IMR-90 (cell line): ENCODE data around the gene BRAF. TPM values are rescaled to one million over a fixed set of nuclear protein-coding genes. Genes with fewer than 3 reads are reported as not detected.

Source experiments
- ATAC-seq: fragments of 200-7000 bp; cut with Tn5 transposase; 2 replicates; pipeline ENCODE4 v1.9.1; 2020; ENCODE audit warnings: low read depth, mild to moderate bottlenecking, moderate library complexity
- BruUV-seq: library from RNA; stranded (reverse); fragments of 400-500 nt; replicated peaks from 2 replicates; lab custom pipeline; 2021; lab: Mats Ljungman, UMichigan
- CTCF ChIA-PET: fragments of 300-600 bp; formaldehyde crosslinking; extraction: SDS; loops from one replicate; lab custom pipeline; 2021; ENCODE audit warnings: antibody characterized with exemption; lab: Yijun Ruan, JAX
- POLR2A ChIA-PET: fragments of 300-600 bp; sonication (Branson Sonifier 250); formaldehyde crosslinking; loops from one replicate; lab custom pipeline; 2022; ENCODE audit warnings: antibody characterized with exemption; ENCODE audit not compliant: unreplicated experiment; lab: Charles Lee
- DNase-seq: peaks from one replicate; pipeline ENCODE4 v3.0.0; 2013
- H2AFZ ChIP-seq: replicated peaks from 2 replicates; pipeline ENCODE3; 2013; ENCODE audit warnings: low read length, mild to moderate bottlenecking; ENCODE audit not compliant: poor library complexity
- H2AK5ac ChIP-seq: 2 replicates; pipeline ENCODE4 v1.6.1; 2013; ENCODE audit warnings: low read depth, low read length, inconsistent platforms
- H2AK9ac ChIP-seq: replicated peaks from 2 replicates; pipeline ENCODE3; 2013; ENCODE audit warnings: mild to moderate bottlenecking, low read depth, low read length, moderate library complexity; ENCODE audit not compliant: poor library complexity
- H2BK120ac ChIP-seq: 2 replicates; pipeline ENCODE4 v1.6.1; 2013; ENCODE audit warnings: low read depth, low read length, inconsistent platforms
- H2BK15ac ChIP-seq: 3 replicates; pipeline ENCODE4 v1.6.1; 2013; ENCODE audit warnings: low read depth, low read length, inconsistent platforms
- H2BK20ac ChIP-seq: 2 replicates; pipeline ENCODE4 v1.6.1; 2013; ENCODE audit warnings: low read depth, mild to moderate bottlenecking, inconsistent platforms, low read length, moderate library complexity
- H2BK5ac ChIP-seq: 2 replicates; pipeline ENCODE4 v1.6.1; 2013; ENCODE audit warnings: mild to moderate bottlenecking, low read depth, low read length, inconsistent platforms; ENCODE audit not compliant: poor library complexity, severe bottlenecking
- H3K14ac ChIP-seq: replicated peaks from 2 replicates; pipeline ENCODE4 v1.6.1; 2013; ENCODE audit warnings: low read depth, low read length, inconsistent platforms
- H3K18ac ChIP-seq: 2 replicates; pipeline ENCODE4 v1.6.1; 2013; ENCODE audit warnings: low read depth, low read length, control low read depth
- H3K23ac ChIP-seq: 2 replicates; pipeline ENCODE4 v1.6.1; 2013; ENCODE audit warnings: low read depth, low read length, inconsistent platforms
- H3K27ac ChIP-seq: 2 replicates; pipeline ENCODE4 v1.5.1; 2013; ENCODE audit warnings: mild to moderate bottlenecking, control low read depth, low read length; ENCODE audit not compliant: insufficient read depth
- H3K27me3 ChIP-seq: 2 replicates; pipeline ENCODE4 v1.6.1; 2013; ENCODE audit warnings: low read length; ENCODE audit not compliant: control insufficient read depth, insufficient read depth
- H3K36me3 ChIP-seq: 2 replicates; pipeline ENCODE4 v1.6.1; 2013; ENCODE audit warnings: low read length, mixed read lengths; ENCODE audit not compliant: control insufficient read depth, insufficient read depth
- H3K4ac ChIP-seq: 2 replicates; pipeline ENCODE4 v1.6.1; 2013; ENCODE audit warnings: low read depth, low read length, inconsistent platforms
- H3K4me1 ChIP-seq: 2 replicates; pipeline ENCODE4 v1.6.1; 2013; ENCODE audit warnings: low read length, mixed read lengths; ENCODE audit not compliant: control insufficient read depth, insufficient read depth
- H3K4me2 ChIP-seq: 2 replicates; pipeline ENCODE4 v1.6.1; 2013; ENCODE audit warnings: low read depth, mild to moderate bottlenecking, control low read depth, low read length, moderate library complexity
- H3K4me3 ChIP-seq: 2 replicates; pipeline ENCODE4 v1.5.1; 2013; ENCODE audit warnings: low read depth, mild to moderate bottlenecking, control low read depth, low read length, moderate library complexity; ENCODE audit not compliant: insufficient read depth
- H3K56ac ChIP-seq: 2 replicates; pipeline ENCODE4 v1.6.1; 2013; ENCODE audit warnings: low read length, inconsistent platforms; ENCODE audit not compliant: insufficient read depth; ENCODE audit errors: extremely low read depth
- H3K79me1 ChIP-seq, 2 experiments: 2 replicates each; pipeline ENCODE4 v1.6.1; 2013; ENCODE audit warnings: low read length in 2 of 2, inconsistent platforms in 1 of 2, low read depth in 1 of 2
- H3K9ac ChIP-seq: 2 replicates; pipeline ENCODE4 v1.6.1; 2013; ENCODE audit warnings: low read depth, low read length, control low read depth
- H3K9me1 ChIP-seq: 2 replicates; pipeline ENCODE4 v1.6.1; 2013; ENCODE audit warnings: low read length, inconsistent platforms; ENCODE audit not compliant: insufficient read depth
- H3K9me3 ChIP-seq: 2 replicates; pipeline ENCODE4 v1.6.1; 2013; ENCODE audit warnings: low read length; ENCODE audit not compliant: control insufficient read depth, insufficient read depth
- H4K20me1 ChIP-seq: 2 replicates; pipeline ENCODE4 v1.6.1; 2013; ENCODE audit warnings: low read length, inconsistent platforms; ENCODE audit not compliant: insufficient read depth
- H4K5ac ChIP-seq: 2 replicates; pipeline ENCODE4 v1.6.1; 2013; ENCODE audit warnings: mild to moderate bottlenecking, low read depth, low read length, control low read depth
- H4K8ac ChIP-seq, 2 experiments: 2 replicates each; pipeline ENCODE4 v1.6.1; 2013; ENCODE audit warnings: low read depth in 2 of 2, low read length in 2 of 2, control low read depth in 1 of 2, inconsistent platforms in 1 of 2
- H4K91ac ChIP-seq: 2 replicates; pipeline ENCODE4 v1.6.1; 2013; ENCODE audit warnings: low read depth, low read length, inconsistent platforms; ENCODE audit not compliant: insufficient read depth
- BHLHE40 ChIP-seq: fragments of 150-350 bp; IDR thresholded peaks from 2 replicates; pipeline ENCODE4 v1.6.1; 2016; ENCODE audit warnings: mild to moderate bottlenecking, low read depth, low read length
- MAFK ChIP-seq: IDR thresholded peaks from 2 replicates; pipeline ENCODE4 v1.6.1; 2012; ENCODE audit warnings: low read depth, low read length, improper control_type of control experiment
- MXI1 ChIP-seq: IDR thresholded peaks from 2 replicates; pipeline ENCODE4 v1.6.1; 2012; ENCODE audit warnings: low read depth, mild to moderate bottlenecking, low read length, moderate library complexity, borderline replicate concordance
- WGBS, 2 experiments: methylation state at CpG; one replicate each; pipeline versions ENCODE4 v1.1.5 to v1.1.7; 2013; ENCODE audit warnings: missing lambda C conversion rate in 2 of 2; ENCODE audit not compliant: insufficient read length in 1 of 2; ENCODE audit errors: extremely low coverage in 2 of 2; 5-methylcytosine and 5-hydroxymethylcytosine counted together
- dilution Hi-C: fragments of 300-500 bp; cut with HindIII; formaldehyde crosslinking; loops from one replicate; pipeline ENCODE4 v1.14.3; 2018; ENCODE audit warnings: low sequenced_read_pairs; ENCODE audit not compliant: unreplicated experiment
- in situ Hi-C: fragments of 300-500 bp; cut with MboI; formaldehyde crosslinking; loops from 3 replicates; pipeline ENCODE4 v1.14.3; 2019; ENCODE audit warnings: low sequenced_read_pairs, inconsistent platforms, mixed read lengths
- intact Hi-C: fragments of 100-400 bp; cut with micrococcal nuclease; formaldehyde crosslinking; loops from 2 replicates; pipeline ENCODE4 v1.10.0; 2022
- polyA plus RNA-seq, 3 experiments: library from polyadenylated mRNA; depleted of rRNA; stranded (reverse); fragments of >200 nt; gene quantifications; 2 replicates each; pipeline ENCODE4 v1.2.3, GENCODE V29; 2012; ENCODE audit warnings: low replicate concordance in 1 of 3
- total RNA-seq: library from RNA; depleted of rRNA; stranded (reverse); fragments of >200 nt; gene quantifications from 2 replicates; pipeline ENCODE4 v1.2.3, GENCODE V29; 2012
- TF ChIP-seq, protein P1 (sequence below): fragments of 150-350 bp; IDR thresholded peaks from 2 replicates; pipeline ENCODE4 v1.6.1; 2016; ENCODE audit warnings: low read depth, mild to moderate bottlenecking, low read length, moderate library complexity, borderline replicate concordance

The BRAF gene
- total and polyA plus RNA-seq, 2 of the 4 experiments (the other 2 are of a cell fraction) = 5.7 to 12.9 TPM

GRCh38 chr7:140689199-140690152 lies 235.3 kb downstream of the BRAF start:
- no peak overlapping the region for H3K27ac ChIP-seq
- H4K5ac ChIP-seq = no peak overlapping the region
- H3K4me2 ChIP-seq = no peak overlapping the region
- H3K9me1 ChIP-seq = no peaks in the 10 kb centered on the region
- ChIA-PET POLR2A (no interaction called here), CTCF (no interaction called here)
- no peaks in the 10 kb centered on the region for H3K79me1 ChIP-seq
- H2BK15ac ChIP-seq = no peak overlapping the region
- no peak overlapping the region for H3K23ac ChIP-seq
- no peak overlapping the region for H2BK5ac ChIP-seq
- ATAC-seq (no peak), DNase-seq (no peak)
- TF ChIP-seq MXI1 (no peak), BHLHE40 (no peak), MAFK (no peak)
- TF ChIP-seq, protein P1, sequence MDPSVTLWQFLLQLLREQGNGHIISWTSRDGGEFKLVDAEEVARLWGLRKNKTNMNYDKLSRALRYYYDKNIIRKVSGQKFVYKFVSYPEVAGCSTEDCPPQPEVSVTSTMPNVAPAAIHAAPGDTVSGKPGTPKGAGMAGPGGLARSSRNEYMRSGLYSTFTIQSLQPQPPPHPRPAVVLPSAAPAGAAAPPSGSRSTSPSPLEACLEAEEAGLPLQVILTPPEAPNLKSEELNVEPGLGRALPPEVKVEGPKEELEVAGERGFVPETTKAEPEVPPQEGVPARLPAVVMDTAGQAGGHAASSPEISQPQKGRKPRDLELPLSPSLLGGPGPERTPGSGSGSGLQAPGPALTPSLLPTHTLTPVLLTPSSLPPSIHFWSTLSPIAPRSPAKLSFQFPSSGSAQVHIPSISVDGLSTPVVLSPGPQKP = no peak
- in situ Hi-C loops (loop anchor here (10.0 kb wide), 1 partner anchor 845 kb away; no protein-coding TSS in a partner anchor), dilution Hi-C loops (no loop called here), intact Hi-C loops (loop anchor here (10.0 kb wide), 1 partner anchor 235 kb away; the partner anchor contains the start of gene BRAF)
- H4K8ac ChIP-seq = no peak overlapping the region
- WGBS, 2 experiments = 83% methylated on average over 5 of the region's 16 CpGs; no CpG with 5 or more reads in 1 of the 2 experiments
- BruUV-seq = no TSS peak
- H4K20me1 ChIP-seq = no peaks in the 10 kb centered on the region
- no peak overlapping the region for H2BK120ac ChIP-seq
- no peak overlapping the region for H3K14ac ChIP-seq
- H2AK9ac ChIP-seq = no peak overlapping the region
- H3K4me1 ChIP-seq = no peaks in the 10 kb centered on the region
- no peaks in the 10 kb centered on the region for H3K27me3 ChIP-seq
- no peak overlapping the region for H2BK20ac ChIP-seq
- no peak overlapping the region for H3K4me3 ChIP-seq
- no peak overlapping the region for H3K4ac ChIP-seq
- H3K18ac ChIP-seq = no peak overlapping the region
- H3K56ac ChIP-seq = no peak overlapping the region
- no peak overlapping the region for H2AFZ ChIP-seq
- H3K9ac ChIP-seq = no peak overlapping the region
- no peak overlapping the region for H4K91ac ChIP-seq
- peaks cover 9% of the 10 kb centered on the region; the same call in 1 of the 2 replicates for H3K36me3 ChIP-seq
- no peaks in the 10 kb centered on the region for H3K9me3 ChIP-seq
- H2AK5ac ChIP-seq = no peak overlapping the region
